ES-I3 (cell line): ENCODE data around the gene SCGB1C2.
"Not testable (repeated sequence)": the region's sequence is repeated elsewhere in the genome, so short reads cannot be mapped to it uniquely, and the experiment has no call there.

Experiments
- H3K36me3 ChIP-seq: 2 replicates; pipeline ENCODE4 v1.6.1; 2013; ENCODE audit warnings: mild to moderate bottlenecking, low read length, control low read depth, moderate library complexity; ENCODE audit not compliant: insufficient read depth
- H3K4me1 ChIP-seq: 2 replicates; pipeline ENCODE4 v1.6.1; 2013; ENCODE audit warnings: mild to moderate bottlenecking, control low read depth, low read length; ENCODE audit not compliant: insufficient read depth
- H3K9ac ChIP-seq: 2 replicates; pipeline ENCODE4 v1.6.1; 2013; ENCODE audit warnings: low read depth, mild to moderate bottlenecking, low read length, moderate library complexity
- H3K9me3 ChIP-seq: 2 replicates; pipeline ENCODE4 v1.6.1; 2013; ENCODE audit warnings: mild to moderate bottlenecking, low read length, moderate library complexity; ENCODE audit not compliant: control insufficient read depth, insufficient read depth

SCGB1C2 gene

GRCh38 chr17:156094-156621, 18.8 kb downstream of the SCGB1C2 start:
- no peak overlapping the region for H3K9ac ChIP-seq
- H3K36me3 ChIP-seq = no peaks in the 10 kb centered on the region
- H3K4me1 ChIP-seq = no peaks in the 10 kb centered on the region
- H3K9me3 ChIP-seq = no peaks in the 10 kb centered on the region

- H3K4me1 ChIP-seq = no peaks in the 10 kb centered on the region
- H3K9me3 ChIP-seq = no peaks in the 10 kb centered on the region
- no peak overlapping the region for H3K9ac ChIP-seq
- H3K36me3 ChIP-seq = no peaks in the 10 kb centered on the region
Measured at GRCh38 chr17:156946-157345, 19.6 kb downstream of the SCGB1C2 start.

- Histone ChIP-seq H3K9ac (no peak overlapping the region), H3K36me3 (no peaks in the 10 kb centered on the region), H3K4me1 (no peaks in the 10 kb centered on the region), H3K9me3 (no peaks in the 10 kb centered on the region)
Measured at GRCh38 chr17:157901-158300, 20.5 kb downstream of the SCGB1C2 start.

DNA sequence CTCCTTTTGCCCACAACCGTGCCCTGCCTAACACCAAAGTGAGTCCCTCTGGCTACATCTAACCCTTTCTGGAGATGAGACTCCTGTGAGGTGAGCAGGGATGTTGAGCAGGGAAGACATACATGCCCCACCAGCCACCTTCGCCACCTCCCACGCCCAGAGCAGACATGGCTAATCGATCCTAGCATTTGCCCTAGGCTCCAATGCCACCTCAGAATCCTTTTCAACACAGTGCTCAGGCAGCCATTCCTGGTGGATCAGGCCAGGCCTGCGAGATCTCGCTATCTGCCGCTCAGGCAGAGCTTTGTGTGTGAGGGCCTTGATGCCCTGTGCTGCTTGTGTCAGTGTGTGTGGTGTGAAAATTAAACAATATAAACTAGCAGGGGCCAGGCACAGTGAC, 21.0 kb downstream of the SCGB1C2 start:
- no peak overlapping the region for H3K9ac ChIP-seq
- H3K9me3 ChIP-seq = no peaks in the 10 kb centered on the region
- H3K4me1 ChIP-seq = no peaks in the 10 kb centered on the region
- no peaks in the 10 kb centered on the region for H3K36me3 ChIP-seq

- no peaks in the 10 kb centered on the region for H3K36me3 ChIP-seq
- no peaks in the 10 kb centered on the region for H3K9me3 ChIP-seq
- no peak overlapping the region for H3K9ac ChIP-seq
- H3K4me1 ChIP-seq = no peaks in the 10 kb centered on the region
Measured at GRCh38 chr17:159609-160008, 22.2 kb downstream of the SCGB1C2 start.

GRCh38 chr17:160336-160735, 23.0 kb downstream of the SCGB1C2 start:
- Histone ChIP-seq H3K9me3 (no peaks in the 10 kb centered on the region), H3K36me3 (no peaks in the 10 kb centered on the region), H3K9ac (no peak overlapping the region), H3K4me1 (no peaks in the 10 kb centered on the region)

DNA sequence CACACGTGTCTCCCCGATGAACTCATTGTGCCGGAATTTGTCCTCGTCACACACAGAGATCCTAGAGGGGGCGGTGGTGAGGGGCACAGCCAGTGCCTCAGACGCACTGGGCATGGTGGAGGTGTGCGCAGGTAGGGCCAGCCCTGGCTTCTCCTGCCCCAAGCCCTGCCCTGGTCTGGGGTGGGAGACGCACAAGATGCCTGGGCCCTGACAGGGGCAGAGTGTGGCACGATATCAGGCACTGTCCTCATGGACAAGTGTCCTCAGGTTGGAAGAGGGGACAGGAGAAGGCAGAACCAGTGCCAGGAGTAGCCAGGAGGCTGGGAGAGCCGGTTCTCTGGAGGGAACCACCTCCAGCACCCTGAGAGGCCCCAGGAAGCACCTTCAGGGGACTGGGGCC, 24.1 kb downstream of the SCGB1C2 start:
- no peaks in the 10 kb centered on the region for H3K4me1 ChIP-seq
- no peaks in the 10 kb centered on the region for H3K9me3 ChIP-seq
- no peaks in the 10 kb centered on the region for H3K36me3 ChIP-seq
- no peak overlapping the region for H3K9ac ChIP-seq

DNA sequence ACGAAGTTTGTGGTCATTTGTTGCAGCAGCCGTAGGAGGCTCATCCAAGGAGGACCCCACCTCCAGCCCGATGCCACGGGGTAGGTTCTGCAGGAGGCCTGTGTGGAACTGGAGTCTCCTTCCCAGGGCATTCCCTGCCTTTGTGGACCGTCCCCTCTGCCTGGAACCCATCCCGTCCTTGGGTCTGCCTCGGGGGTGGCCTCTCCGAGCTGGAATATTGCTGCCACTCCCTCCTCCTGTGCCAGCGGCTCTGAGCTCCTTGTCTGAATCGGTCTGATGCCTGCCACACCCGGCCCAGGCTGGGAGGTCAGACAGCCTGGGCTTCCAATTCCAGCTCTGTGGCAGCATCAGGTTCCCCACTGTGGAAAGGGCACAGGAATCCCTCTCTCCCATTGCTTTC, 25.3 kb downstream of the SCGB1C2 start:
- Histone ChIP-seq H3K9ac (no peak overlapping the region), H3K9me3 (no peaks in the 10 kb centered on the region), H3K4me1 (no peaks in the 10 kb centered on the region), H3K36me3 (no peaks in the 10 kb centered on the region)

DNA sequence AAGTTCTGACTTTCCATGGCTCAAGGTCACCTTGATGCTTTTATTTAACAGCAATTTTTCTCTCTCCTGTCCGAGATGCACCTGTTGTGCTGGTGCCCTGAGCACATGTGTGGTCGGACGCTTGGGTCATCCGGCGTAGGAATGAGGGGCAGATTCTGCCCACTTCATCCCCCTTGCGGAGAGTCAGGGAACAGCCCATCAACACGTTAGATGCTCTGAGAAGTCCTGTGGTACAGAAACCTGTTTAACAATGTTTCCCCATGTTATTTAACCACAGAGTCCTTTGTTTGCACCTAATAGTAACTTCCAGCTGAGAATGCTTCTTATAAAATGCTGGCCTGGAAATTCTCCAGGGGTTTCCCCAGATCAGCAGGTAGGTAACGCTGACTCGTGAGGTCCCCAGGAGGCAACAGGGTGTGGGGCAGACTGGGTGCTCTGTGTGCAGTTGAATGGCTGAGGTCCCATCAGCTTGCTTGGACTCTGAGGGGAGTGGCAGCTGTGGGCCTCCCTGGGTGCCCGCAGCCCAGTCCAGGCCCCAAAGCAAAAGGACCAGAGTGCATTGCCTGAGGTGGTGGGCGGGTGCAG, 26.2 kb downstream of the SCGB1C2 start:
- Histone ChIP-seq H3K9me3 (no peaks in the 10 kb centered on the region), H3K9ac (no peak overlapping the region), H3K4me1 (no peaks in the 10 kb centered on the region), H3K36me3 (no peaks in the 10 kb centered on the region)

DNA sequence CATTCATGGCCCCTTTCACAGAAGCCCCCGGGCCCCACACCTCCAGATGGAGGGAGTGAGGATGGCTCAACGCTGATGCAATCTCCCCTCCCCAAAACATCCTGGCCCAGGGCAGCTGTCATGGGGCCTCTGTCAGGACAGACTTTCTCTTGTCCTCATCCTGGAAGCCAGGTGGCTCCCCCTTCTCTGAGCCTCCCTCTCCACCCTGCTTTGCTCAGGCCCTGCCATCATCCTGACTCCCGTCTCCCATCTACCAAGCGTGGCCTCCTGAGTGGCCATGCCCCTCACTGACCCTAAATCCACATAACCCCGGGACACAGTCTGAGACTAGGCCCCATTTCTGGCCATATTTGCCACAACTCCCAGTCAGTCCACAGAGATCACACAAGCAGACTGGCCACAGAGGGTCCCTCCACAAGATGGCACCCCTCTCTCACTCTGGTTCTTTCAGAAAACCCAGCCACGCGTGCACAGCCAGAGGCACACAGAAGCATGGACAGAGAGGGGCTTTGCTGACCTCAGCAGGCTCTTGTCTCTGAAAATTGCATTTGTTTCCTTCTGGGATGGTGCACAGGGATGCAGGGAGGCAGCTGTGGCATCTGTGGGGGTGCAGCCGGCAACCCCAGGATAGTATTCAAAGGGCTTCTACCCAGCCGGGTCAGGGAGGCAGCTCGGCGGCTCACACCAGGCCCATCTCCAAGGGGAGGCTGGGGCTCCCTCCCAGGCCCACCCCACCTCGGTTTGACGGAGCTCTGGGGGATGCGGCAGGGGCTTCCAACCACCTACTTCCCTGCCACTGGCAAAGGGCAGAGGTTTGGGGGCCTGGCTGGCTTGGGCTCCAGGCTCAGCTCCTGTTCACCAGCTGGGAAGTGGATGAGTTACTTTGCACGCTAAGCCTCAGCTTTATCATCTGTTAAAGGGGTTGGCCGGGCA, 27.2 kb downstream of the SCGB1C2 start:
- no peaks in the 10 kb centered on the region for H3K9me3 ChIP-seq
- no peaks in the 10 kb centered on the region for H3K4me1 ChIP-seq
- no peak overlapping the region for H3K9ac ChIP-seq
- H3K36me3 ChIP-seq = no peaks in the 10 kb centered on the region

DNA sequence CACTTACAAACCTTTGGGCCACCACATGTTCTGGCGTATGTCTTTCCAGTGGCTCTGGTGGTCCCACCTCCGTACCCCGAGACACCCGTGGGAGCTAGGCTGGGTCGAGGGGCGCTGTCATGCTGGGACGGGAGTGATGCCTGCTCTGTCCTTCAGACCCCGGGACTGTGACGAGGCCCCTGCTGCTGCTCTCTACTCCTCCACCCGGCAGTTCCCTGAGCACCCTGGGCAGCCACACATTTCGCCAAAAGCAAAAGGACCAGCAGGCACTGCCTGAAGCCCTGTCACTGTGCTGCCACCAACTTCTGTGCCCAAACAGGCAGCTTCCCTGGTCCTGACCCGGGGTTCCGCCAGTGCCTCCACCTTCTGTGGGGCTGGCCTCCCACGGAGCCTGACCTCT, 28.6 kb downstream of the SCGB1C2 start:
- Histone ChIP-seq H3K36me3 (no peaks in the 10 kb centered on the region), H3K9me3 (no peaks in the 10 kb centered on the region), H3K9ac (no peak overlapping the region), H3K4me1 (no peaks in the 10 kb centered on the region)

- not testable (repeated sequence) for H3K9ac ChIP-seq, H3K4me1 ChIP-seq, H3K36me3 ChIP-seq, H3K9me3 ChIP-seq
Measured at GRCh38 chr17:168614-169013, 31.2 kb downstream of the SCGB1C2 start.

DNA sequence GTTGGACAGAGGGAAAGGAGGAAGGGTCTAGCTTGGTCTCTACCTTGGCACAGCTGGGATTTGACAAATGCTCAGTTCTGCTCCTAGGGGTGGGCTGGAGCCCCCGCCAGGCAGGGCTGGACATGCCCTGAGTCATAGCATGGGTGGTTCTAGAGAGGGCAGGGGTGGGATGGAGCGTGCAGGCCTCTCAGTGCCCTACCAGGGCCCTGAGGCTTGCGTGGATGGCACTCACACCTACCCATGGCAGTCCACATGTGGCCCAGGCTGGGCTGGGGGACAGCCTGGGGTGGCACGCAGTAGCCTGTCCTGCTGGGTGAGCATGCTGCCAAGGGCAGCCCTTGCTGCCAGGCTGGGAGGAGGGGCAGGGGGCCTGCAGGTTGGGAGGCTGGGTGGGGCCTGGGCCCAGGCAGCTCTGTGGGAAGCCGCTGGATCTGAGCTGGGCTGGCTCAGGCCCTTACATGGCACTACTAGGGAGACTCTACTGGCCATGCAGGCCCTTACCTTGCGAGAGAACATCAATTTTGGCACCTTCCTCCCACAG, 32.8 kb downstream of the SCGB1C2 start:
- Histone ChIP-seq H3K9me3 (no peaks in the 10 kb centered on the region), H3K4me1 (no peaks in the 10 kb centered on the region), H3K9ac (no peak overlapping the region), H3K36me3 (no peaks in the 10 kb centered on the region)

GRCh38 chr17:171871-172270, 34.5 kb downstream of the SCGB1C2 start:
- Histone ChIP-seq H3K36me3 (no peaks in the 10 kb centered on the region), H3K9me3 (no peaks in the 10 kb centered on the region), H3K4me1 (no peaks in the 10 kb centered on the region), H3K9ac (no peak overlapping the region)

DNA sequence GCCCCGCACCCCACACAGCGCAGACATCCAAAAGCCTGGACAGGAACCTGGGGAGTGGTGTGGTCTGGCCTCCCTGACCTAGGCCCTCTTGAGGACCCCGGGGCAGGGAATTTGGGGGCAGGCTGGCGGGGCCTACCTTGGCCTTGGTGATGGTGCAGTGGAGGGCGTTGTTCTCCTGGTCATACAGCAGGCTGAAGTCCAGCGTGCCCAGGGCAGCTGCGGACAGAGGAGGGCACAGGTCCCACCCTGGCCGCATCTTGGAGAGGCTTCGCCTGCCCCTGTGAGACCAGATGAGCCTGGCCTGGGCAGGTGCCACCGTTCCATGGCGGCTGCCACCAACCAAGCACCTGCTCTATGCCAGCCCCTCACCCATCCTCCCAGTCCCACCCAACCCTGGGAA, 35.0 kb downstream of the SCGB1C2 start:
- Histone ChIP-seq H3K9me3 (no peaks in the 10 kb centered on the region), H3K9ac (no peak overlapping the region), H3K4me1 (no peaks in the 10 kb centered on the region), H3K36me3 (no peaks in the 10 kb centered on the region)
